ENCODE results near the gene TREX2. TPM values are rescaled to one million over a fixed set of nuclear protein-coding genes. Genes with fewer than 3 reads are reported as not detected.
"Not testable (repeated sequence)": the region's sequence is repeated elsewhere in the genome, so short reads cannot be mapped to it uniquely, and the experiment has no call there.

Gene TREX2
- total RNA-seq, 1 experiment from 2014 or later, result 0.40 TPM

GRCh38 chrX:153405426-153405825, 40.4 kb downstream of the TREX2 start:
- in situ Hi-C loops (cut with HindIII; ENCODE audit: low pct_unique_long_range_greater_than_20kb, low sequenced_read_pairs), result no loop called here
- no peak for DNase-seq (ENCODE audit: low read depth, low spot score)

- in situ Hi-C loops (cut with HindIII; ENCODE audit: low pct_unique_long_range_greater_than_20kb, low sequenced_read_pairs); DNase-seq (ENCODE audit: low read depth, low spot score): not testable (repeated sequence)
Observed at GRCh38 chrX:153404333-153404732, 41.5 kb downstream of the TREX2 start.

GRCh38 chrX:153401133-153401764, 44.6 kb downstream of the TREX2 start, which contains the start of gene PNMA6E:
TSS of gene PNMA6E (minus strand) at chrX:153401350. CDS start at chrX:153398849, 2,501 bp downstream.
- no peak for DNase-seq (ENCODE audit: low read depth, low spot score)
- in situ Hi-C loops (cut with HindIII; ENCODE audit: low pct_unique_long_range_greater_than_20kb, low sequenced_read_pairs), result no loop called here

- in situ Hi-C loops (cut with HindIII; ENCODE audit: low pct_unique_long_range_greater_than_20kb, low sequenced_read_pairs), result no loop called here
Observed at GRCh38 chrX:153400146-153401132, 45.4 kb downstream of the TREX2 start.

GRCh38 chrX:153398275-153398960, 47.4 kb downstream of the TREX2 start:
- in situ Hi-C loops (cut with HindIII; ENCODE audit: low pct_unique_long_range_greater_than_20kb, low sequenced_read_pairs), result no loop called here
- DNase-seq (ENCODE audit: low read depth, low spot score), result no peak

More at GRCh38 chrX:153400146-153401132, 45.4 kb downstream of the TREX2 start:
- peak; percentile 53 for DNase-seq (ENCODE audit: low read depth, low spot score)

GRCh38 chrX:153397256-153397960, 48.4 kb downstream of the TREX2 start:
- in situ Hi-C loops (cut with HindIII; ENCODE audit: low pct_unique_long_range_greater_than_20kb, low sequenced_read_pairs), result no loop called here
- no peak for DNase-seq (ENCODE audit: low read depth, low spot score)

- in situ Hi-C loops (cut with HindIII; ENCODE audit: low pct_unique_long_range_greater_than_20kb, low sequenced_read_pairs), result no loop called here
- no peak for DNase-seq (ENCODE audit: low read depth, low spot score)
Observed at GRCh38 chrX:153396320-153397195, 49.3 kb downstream of the TREX2 start.

GRCh38 chrX:153395613-153396319, 50.1 kb downstream of the TREX2 start:
- no peak for DNase-seq (ENCODE audit: low read depth, low spot score)
- in situ Hi-C loops (cut with HindIII; ENCODE audit: low pct_unique_long_range_greater_than_20kb, low sequenced_read_pairs), result no loop called here

GRCh38 chrX:153394612-153395011, 51.2 kb downstream of the TREX2 start:
- in situ Hi-C loops (cut with HindIII; ENCODE audit: low pct_unique_long_range_greater_than_20kb, low sequenced_read_pairs), result no loop called here
- DNase-seq (ENCODE audit: low read depth, low spot score), result no peak

Small RNA genes within 50 kb of the gene (small RNA-seq; reads per million reads assigned to genes)
- gene RN7SL667P, result 0 reads per million in 2 experiments

Other genes with a start within 250 kb of the TREX2 start
- gene PNMA6F, start 124.3 kb downstream of the TREX2 start, total RNA-seq (2014; rRNA removed; shearing (Covaris generic)), result not detected in 2 replicates
- gene ZNF275, start 111.9 kb downstream of the TREX2 start, total RNA-seq (2014; rRNA removed; shearing (Covaris generic)), result 8.5 and 9.1 TPM in 2 replicates
- not detected in 2 replicates for gene PNMA6E, start 44.7 kb downstream of the TREX2 start, total RNA-seq (2014; rRNA removed; shearing (Covaris generic))
- gene ZFP92, start 34.6 kb downstream of the TREX2 start, total RNA-seq (2014; rRNA removed; shearing (Covaris generic)), result 0.53 and 0.56 TPM in 2 replicates
- gene HAUS7, start 24.5 kb upstream of the TREX2 start, total RNA-seq (2014; rRNA removed; shearing (Covaris generic)), result 22.1 and 24.7 TPM in 2 replicates
- gene BGN, start 48.9 kb upstream of the TREX2 start, total RNA-seq (2014; rRNA removed; shearing (Covaris generic)), result not detected in 2 replicates
- gene ATP2B3, start 71.6 kb upstream of the TREX2 start, total RNA-seq (2014; rRNA removed; shearing (Covaris generic)), result 0.05 TPM in 1 of 2 replicates, not detected in the other
- 44.4 and 45.2 TPM in 2 replicates for gene CCNQ, start 153.1 kb upstream of the TREX2 start, total RNA-seq (2014; rRNA removed; shearing (Covaris generic))
- gene DUSP9, start 201.1 kb upstream of the TREX2 start, total RNA-seq (2014; rRNA removed; shearing (Covaris generic)), result 6.1 and 6.8 TPM in 2 replicates
- 0.64 and 0.87 TPM in 2 replicates for gene PNCK, start 227.8 kb upstream of the TREX2 start, total RNA-seq (2014; rRNA removed; shearing (Covaris generic))
- gene SLC6A8, start 241.9 kb upstream of the TREX2 start, total RNA-seq (2014; rRNA removed; shearing (Covaris generic)), result 44.7 and 48.1 TPM in 2 replicates

All from SK-MEL-5 (cell line).